ENCODE results near the gene CLK4. TPM values are rescaled to one million over a fixed set of nuclear protein-coding genes. Genes with fewer than 3 reads are reported as not detected.

The CLK4 gene
- total RNA-seq, 4 donors from 2014 or later = 11.4 to 36.7 (median 14.3) TPM

DNA sequence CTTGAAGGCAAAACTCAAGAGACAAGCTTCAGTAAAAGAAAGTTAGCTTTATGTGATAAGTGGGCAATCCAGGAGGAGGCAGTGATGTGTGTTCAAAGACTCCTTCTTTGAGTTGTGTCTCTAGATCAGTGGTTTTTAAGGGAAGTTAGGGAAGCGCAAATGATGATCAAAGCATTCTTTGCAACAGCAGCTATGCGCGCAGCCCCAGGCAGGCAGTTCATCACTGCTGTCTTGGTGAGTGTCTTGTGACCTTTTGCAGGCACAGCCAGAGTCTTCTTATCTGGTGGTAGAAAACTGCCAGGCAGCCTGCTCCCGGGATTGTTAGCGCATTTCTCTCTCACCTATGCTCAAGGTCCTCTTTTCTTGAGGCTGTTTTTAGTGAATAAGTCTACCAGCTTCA is 40.3 kb upstream of the CLK4 start:
- intact Hi-C loops (cut with DNase I; ENCODE audit: low total_unique reads) = no loop called here
- Histone ChIP-seq H3K4me1 (no peaks in the 10 kb centered on the region), H3K4me3 (no peak overlapping the region), H3K9me3 (no peaks in the 10 kb centered on the region), H3K27ac (no peak overlapping the region), H3K27me3 (no peaks in the 10 kb centered on the region), H3K36me3 (no peaks in the 10 kb centered on the region)
- TF ChIP-seq, protein P1, sequence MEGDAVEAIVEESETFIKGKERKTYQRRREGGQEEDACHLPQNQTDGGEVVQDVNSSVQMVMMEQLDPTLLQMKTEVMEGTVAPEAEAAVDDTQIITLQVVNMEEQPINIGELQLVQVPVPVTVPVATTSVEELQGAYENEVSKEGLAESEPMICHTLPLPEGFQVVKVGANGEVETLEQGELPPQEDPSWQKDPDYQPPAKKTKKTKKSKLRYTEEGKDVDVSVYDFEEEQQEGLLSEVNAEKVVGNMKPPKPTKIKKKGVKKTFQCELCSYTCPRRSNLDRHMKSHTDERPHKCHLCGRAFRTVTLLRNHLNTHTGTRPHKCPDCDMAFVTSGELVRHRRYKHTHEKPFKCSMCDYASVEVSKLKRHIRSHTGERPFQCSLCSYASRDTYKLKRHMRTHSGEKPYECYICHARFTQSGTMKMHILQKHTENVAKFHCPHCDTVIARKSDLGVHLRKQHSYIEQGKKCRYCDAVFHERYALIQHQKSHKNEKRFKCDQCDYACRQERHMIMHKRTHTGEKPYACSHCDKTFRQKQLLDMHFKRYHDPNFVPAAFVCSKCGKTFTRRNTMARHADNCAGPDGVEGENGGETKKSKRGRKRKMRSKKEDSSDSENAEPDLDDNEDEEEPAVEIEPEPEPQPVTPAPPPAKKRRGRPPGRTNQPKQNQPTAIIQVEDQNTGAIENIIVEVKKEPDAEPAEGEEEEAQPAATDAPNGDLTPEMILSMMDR (IDR thresholded peaks at IDR 0.05 in 4 of 5, conservative IDR thresholded peaks at IDR 0.05 in 1 of 5) = no peak
- no peak for TF ChIP-seq POLR2A (IDR thresholded peaks at IDR 0.05)
- in situ Hi-C loops (cut with MboI; ENCODE audit: low sequenced_read_pairs in 4 of 4) = no loop called here
- DNase-seq = no peak
- ATAC-seq = no peak

DNA sequence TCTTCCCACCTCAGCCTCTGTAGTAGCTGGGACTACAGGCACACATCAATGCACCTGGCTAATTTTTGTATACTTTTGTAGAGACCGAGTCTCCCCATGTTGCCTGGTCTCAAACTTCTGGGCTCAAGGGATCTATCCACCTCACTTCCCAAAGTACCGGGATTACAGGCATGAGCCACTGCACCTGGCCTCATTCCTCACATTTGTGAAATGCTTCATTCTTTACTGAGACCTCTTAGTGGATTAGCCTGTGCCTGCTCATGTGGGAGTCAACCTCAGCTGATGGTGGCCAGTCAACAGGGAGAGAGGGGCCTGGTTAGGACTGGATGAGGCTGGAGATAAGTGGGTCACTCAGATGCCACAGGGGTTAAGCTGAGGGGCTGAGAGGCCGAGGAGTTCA is 37.3 kb upstream of the CLK4 start:
- H3K27ac ChIP-seq = no peak overlapping the region
- no peaks in the 10 kb centered on the region for H3K27me3 ChIP-seq
- DNase-seq (no peak), ATAC-seq (no peak)
- no peaks in the 10 kb centered on the region for H3K9me3 ChIP-seq
- intact Hi-C loops (cut with DNase I; ENCODE audit: low total_unique reads) (no loop called here), in situ Hi-C loops (cut with MboI; ENCODE audit: low sequenced_read_pairs in 4 of 4) (no loop called here)
- no peak for TF ChIP-seq POLR2A (IDR thresholded peaks at IDR 0.05)
- TF ChIP-seq, protein P1 (IDR thresholded peaks at IDR 0.05 in 4 of 5, conservative IDR thresholded peaks at IDR 0.05 in 1 of 5) = no peak
- H3K4me3 ChIP-seq = no peak overlapping the region
- no peaks in the 10 kb centered on the region for H3K4me1 ChIP-seq
- H3K36me3 ChIP-seq = no peaks in the 10 kb centered on the region

DNA sequence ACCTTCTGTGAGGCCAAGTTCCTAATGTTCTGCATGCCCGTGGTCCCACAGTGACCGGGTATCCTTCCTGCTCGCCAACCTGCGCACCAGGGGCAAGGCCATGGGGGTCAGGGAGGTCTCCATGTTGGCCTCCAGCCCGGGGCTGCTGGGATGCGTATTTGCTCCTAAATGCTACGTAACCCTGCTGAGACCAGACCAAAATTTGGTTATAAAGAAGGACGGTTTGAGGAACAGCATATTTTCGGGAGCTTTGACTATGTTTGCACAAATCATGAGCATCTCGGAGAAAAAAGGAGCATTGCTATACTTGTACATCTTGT is 35.7 kb upstream of the CLK4 start:
- DNase-seq = no peak
- TF ChIP-seq POLR2A (IDR thresholded peaks at IDR 0.05) = no peak
- TF ChIP-seq, protein P1 (IDR thresholded peaks at IDR 0.05 in 4 of 5, conservative IDR thresholded peaks at IDR 0.05 in 1 of 5) = no peak
- no peak overlapping the region for H3K27ac ChIP-seq
- no peaks in the 10 kb centered on the region for H3K36me3 ChIP-seq
- in situ Hi-C loops (cut with MboI; ENCODE audit: low sequenced_read_pairs in 4 of 4) = no loop called here
- no peaks in the 10 kb centered on the region for H3K9me3 ChIP-seq
- no peak overlapping the region for H3K4me3 ChIP-seq
- intact Hi-C loops (cut with DNase I; ENCODE audit: low total_unique reads) = no loop called here
- H3K4me1 ChIP-seq = no peaks in the 10 kb centered on the region
- ATAC-seq = no peak
- no peaks in the 10 kb centered on the region for H3K27me3 ChIP-seq

DNA sequence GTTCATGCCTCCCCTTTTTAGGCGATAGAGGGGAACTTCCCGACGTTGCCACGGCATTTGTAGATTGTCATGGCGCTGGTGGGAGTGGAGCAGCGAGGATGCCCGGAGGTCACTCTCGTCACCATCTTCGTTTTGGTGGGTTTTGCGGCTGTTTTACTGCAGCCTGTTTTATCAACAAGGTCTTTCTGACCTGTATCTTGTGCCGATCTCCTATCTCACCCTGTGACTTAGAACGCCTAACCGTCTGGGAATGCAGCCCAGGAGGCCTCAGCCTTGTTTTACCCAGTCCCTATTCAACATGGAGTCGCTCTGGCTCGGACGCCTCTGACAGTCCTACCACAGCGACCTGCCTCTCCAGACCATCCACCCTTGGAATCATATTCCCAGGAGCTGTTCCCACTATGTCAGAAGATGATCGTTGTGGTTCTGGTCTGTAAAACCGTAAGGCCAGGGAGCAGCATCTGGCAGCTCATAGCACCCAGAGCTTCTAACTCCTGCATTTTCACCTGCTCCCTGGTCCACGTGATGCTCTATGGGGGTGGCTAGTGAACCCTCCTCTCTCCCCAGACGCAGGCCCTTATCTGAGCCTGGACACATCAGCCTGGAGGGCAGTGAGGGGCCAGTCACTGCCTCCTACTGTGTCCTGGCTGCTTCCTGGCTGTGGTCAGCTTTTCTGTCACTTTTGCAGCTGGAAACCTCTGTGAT is 35.1 kb upstream of the CLK4 start:
- H3K27me3 ChIP-seq = peaks cover 0 to 2% (median 0%) of the 10 kb centered on the region in 3 donors

More for the DNA sequence above, 35.1 kb upstream of the CLK4 start:
- Histone ChIP-seq H3K4me3 (no peak overlapping the region), H3K4me1 (no peaks in the 10 kb centered on the region), H3K9me3 (no peaks in the 10 kb centered on the region), H3K36me3 (no peaks in the 10 kb centered on the region), H3K27ac (no peak overlapping the region)
- in situ Hi-C loops (cut with MboI; ENCODE audit: low sequenced_read_pairs in 4 of 4) (no loop called here), intact Hi-C loops (cut with DNase I; ENCODE audit: low total_unique reads) (no loop called here)
- TF ChIP-seq POLR2A (IDR thresholded peaks at IDR 0.05) = no peak
- TF ChIP-seq, protein P1 (IDR thresholded peaks at IDR 0.05 in 4 of 5, conservative IDR thresholded peaks at IDR 0.05 in 1 of 5) = no peak
- DNase-seq (no peak), ATAC-seq (no peak)

All from gastrocnemius medialis (tissue), 4 donors.